HAP-1 (cell line): ENCODE results near the gene ELMO3.

Experiments used
- DNase-seq, 2 experiments: peaks; one replicate each; pipeline ENCODE4 v3.0.0-alpha.2; 2016 to 2020; ENCODE audit warnings: low spot score in 2 of 2
- H3K27me3 ChIP-seq: fragments of 250-450 bp; sonication (Bioruptor Pico); 2 replicates; pipeline ENCODE4 v1.5.1; 2020; ENCODE audit warnings: low read depth, mild to moderate bottlenecking, moderate library complexity
- H3K36me3 ChIP-seq: fragments of 250-450 bp; sonication (Bioruptor Pico); replicated peaks from 2 replicates; pipeline ENCODE4 v1.5.1; 2020; ENCODE audit warnings: mild to moderate bottlenecking
- H3K4me1 ChIP-seq: fragments of 250-450 bp; sonication (Bioruptor Pico); 2 replicates; pipeline ENCODE4 v1.5.1; 2020; ENCODE audit warnings: mild to moderate bottlenecking
- H3K4me3 ChIP-seq: fragments of 250-450 bp; sonication (Bioruptor Pico); 2 replicates; pipeline ENCODE4 v1.5.1; 2020; ENCODE audit warnings: mild to moderate bottlenecking, moderate library complexity
- H3K9me3 ChIP-seq: fragments of 250-450 bp; sonication (Bioruptor Pico); 2 replicates; pipeline ENCODE4 v1.5.1; 2020; ENCODE audit warnings: mild to moderate bottlenecking, moderate library complexity
- in situ Hi-C: fragments of 300-500 bp; cut with MboI; formaldehyde crosslinking; loops from 3 replicates; pipeline ENCODE4 v1.14.3; 2020; ENCODE audit warnings: low sequenced_read_pairs, inconsistent platforms, mixed read lengths

Gene ELMO3

GRCh38 chr16:67157892-67158635, 40.9 kb upstream of the ELMO3 start:
- Histone ChIP-seq H3K27me3 (no peaks in the 10 kb centered on the region), H3K36me3 (no peaks in the 10 kb centered on the region), H3K4me3 (no peak overlapping the region), H3K9me3 (no peaks in the 10 kb centered on the region), H3K4me1 (no peaks in the 10 kb centered on the region; the same call in 1 of the 2 replicates)
- in situ Hi-C loops, result loop anchor here (10.0 kb wide), 2 partner anchors 143 to 183 kb away; no protein-coding TSS in a partner anchor
- no peak for DNase-seq

DNA sequence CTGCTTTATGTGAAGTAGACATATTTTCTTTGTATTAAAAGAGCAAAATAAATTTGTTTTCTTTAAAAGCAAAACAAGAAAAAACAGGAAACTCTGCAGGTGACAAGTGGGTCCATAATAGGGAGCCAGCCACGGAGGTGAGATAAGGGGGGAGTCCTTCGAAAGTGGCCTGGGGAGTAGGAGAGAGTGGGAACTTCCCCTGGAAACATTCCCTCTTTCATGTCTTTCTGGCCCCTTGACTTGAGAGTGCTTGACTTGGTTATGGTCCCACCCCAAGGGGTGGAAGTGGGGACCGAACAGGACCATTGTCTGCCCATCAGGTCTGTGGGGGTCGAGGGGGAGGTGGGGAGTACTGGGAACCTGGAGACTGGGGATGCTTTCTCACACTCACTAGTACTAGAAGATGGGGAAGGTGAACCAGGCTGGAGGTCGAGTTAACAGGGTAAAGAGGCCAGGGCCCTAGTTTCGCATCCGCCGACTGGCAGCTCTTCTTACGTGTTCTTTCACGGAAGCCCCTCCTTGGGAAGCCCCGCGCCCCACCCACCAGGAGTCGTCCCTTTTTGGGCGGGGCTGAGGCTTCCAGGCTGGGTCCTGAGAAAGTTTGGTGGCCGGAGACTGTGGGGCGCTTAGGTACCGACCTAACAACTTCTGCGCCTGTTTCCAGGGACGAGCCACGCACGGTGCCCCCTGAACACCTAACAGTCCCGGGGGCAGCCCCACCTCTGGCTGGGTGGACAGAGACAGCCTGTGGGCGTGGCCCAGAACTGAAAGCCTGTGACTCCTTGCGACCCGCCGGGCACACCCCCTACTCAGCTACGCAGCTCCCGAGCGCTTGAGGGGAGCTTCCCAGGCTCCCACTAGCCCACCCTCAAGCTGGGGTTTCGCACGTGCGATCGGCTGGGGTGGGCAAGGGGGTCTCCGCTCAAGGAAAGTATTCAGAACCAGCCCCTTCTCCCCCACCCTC, 40.0 kb upstream of the ELMO3 start:
- in situ Hi-C loops, result loop anchor here (10.0 kb wide), 2 partner anchors 144 to 184 kb away; no protein-coding TSS in a partner anchor
- Histone ChIP-seq H3K27me3 (no peaks in the 10 kb centered on the region), H3K4me3 (peak overlapping the region; percentile 67), H3K9me3 (no peaks in the 10 kb centered on the region), H3K4me1 (no peaks in the 10 kb centered on the region; the same call in 1 of the 2 replicates), H3K36me3 (no peaks in the 10 kb centered on the region)
- peak; percentile 31 to 79 for DNase-seq

- DNase-seq, result no peak
- Histone ChIP-seq H3K4me1 (no peaks in the 10 kb centered on the region; the same call in 1 of the 2 replicates), H3K36me3 (no peaks in the 10 kb centered on the region), H3K4me3 (no peak overlapping the region), H3K27me3 (no peaks in the 10 kb centered on the region), H3K9me3 (no peaks in the 10 kb centered on the region)
- in situ Hi-C loops, result no loop called here
Observed at GRCh38 chr16:67161595-67162058, 37.3 kb upstream of the ELMO3 start.

DNA sequence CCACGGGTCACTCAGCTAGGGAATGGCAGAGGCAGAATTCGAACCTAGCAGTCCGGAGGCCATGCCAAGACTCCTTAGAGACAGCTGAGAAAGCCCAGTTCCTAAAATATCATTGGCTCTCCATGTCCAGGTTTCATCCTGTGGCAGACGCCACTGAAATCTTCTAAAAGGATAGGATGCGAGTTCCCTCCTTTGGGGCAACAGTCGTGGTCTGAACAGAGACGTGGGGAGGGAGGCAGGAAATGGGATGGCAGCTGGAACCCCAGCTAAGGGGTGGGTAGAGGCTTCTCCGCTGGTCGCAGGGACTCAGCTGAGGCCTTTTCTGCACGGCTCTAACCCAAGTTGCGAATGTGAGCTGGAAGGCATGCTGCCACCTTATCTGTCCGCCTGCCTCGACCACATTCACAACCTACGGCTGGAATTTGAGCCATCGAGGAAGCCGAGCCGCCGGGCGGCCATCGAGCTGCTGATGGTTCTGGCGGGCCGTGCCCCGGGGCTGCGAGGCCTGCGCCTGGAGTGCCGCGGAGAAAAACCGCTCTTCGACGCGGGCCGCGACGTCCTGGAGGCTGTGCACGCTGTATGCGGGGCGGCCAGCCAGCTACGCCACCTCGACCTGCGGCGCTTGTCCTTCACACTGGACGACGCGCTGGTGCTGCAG, 36.3 kb upstream of the ELMO3 start:
- DNase-seq, result no peak
- Histone ChIP-seq H3K36me3 (no peaks in the 10 kb centered on the region), H3K4me1 (no peaks in the 10 kb centered on the region; the same call in 1 of the 2 replicates), H3K4me3 (no peak overlapping the region), H3K9me3 (no peaks in the 10 kb centered on the region), H3K27me3 (no peaks in the 10 kb centered on the region)
- in situ Hi-C loops, result no loop called here

GRCh38 chr16:67163164-67163998, 35.5 kb upstream of the ELMO3 start:
- H3K36me3 ChIP-seq, result no peaks in the 10 kb centered on the region
- DNase-seq, result no peak
- no peaks in the 10 kb centered on the region for H3K27me3 ChIP-seq
- no peaks in the 10 kb centered on the region; the same call in 1 of the 2 replicates for H3K4me1 ChIP-seq
- no peaks in the 10 kb centered on the region for H3K9me3 ChIP-seq
- H3K4me3 ChIP-seq, result no peak overlapping the region
- in situ Hi-C loops, result no loop called here

DNA sequence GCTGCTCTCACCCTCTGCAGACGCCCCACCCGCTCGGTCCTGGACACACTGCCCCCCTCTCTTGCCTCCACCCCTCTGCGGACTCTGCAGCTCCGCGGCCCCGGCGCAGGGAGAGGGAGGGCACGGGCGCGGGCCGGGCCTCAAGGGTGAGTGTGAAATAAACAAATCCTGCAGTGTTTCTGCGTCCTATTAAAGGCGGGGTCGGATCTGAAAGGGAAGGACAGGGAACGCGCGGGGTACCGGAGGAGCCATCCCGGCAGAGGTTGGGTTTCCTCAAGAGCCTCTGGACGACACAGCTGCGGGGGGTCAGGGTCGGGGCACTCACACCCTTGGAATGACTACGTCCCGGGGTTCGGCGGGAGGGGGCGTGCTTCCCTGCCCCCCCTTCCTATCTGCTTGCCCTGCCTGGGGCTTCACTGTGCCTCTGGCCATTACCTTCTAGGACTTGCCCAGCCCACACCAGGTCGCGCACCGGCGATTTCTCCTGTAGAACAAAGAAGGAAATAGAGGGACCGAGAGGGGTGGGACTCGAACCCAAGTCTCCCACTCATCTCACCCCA, 34.9 kb upstream of the ELMO3 start:
- Histone ChIP-seq H3K36me3 (no peaks in the 10 kb centered on the region), H3K27me3 (no peaks in the 10 kb centered on the region), H3K9me3 (no peaks in the 10 kb centered on the region), H3K4me1 (no peaks in the 10 kb centered on the region; the same call in 1 of the 2 replicates), H3K4me3 (no peak overlapping the region)
- in situ Hi-C loops, result no loop called here
- no peak for DNase-seq

DNA sequence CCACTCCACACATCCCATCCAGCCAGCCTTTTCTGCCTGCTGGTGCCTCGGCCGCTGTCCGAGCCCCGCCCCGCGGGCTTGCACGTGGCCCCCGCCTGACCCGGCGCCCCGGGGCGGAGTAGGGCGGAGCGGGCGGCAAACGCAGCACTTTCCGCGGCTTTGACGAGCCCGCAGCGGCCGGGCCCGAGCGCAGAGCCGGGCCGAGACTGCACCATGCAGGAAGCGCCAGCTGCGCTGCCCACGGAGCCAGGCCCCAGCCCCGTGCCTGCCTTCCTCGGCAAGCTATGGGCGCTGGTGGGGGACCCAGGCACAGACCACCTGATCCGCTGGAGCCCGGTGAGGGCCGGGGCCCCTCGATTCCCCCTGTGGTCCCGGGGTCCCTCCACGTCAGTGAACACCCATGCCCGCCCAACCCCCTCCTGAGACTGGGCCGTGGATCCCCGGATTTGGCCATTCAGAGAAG, 34.3 kb upstream of the ELMO3 start, which contains the start of gene HSF4:
Gene HSF4, plus strand, starts transcription at position 147 of the 463 bp plus-strand sequence. Its CDS starts 67 bp downstream, at position 214.
- no peaks in the 10 kb centered on the region for H3K27me3 ChIP-seq
- H3K9me3 ChIP-seq, result no peaks in the 10 kb centered on the region
- H3K36me3 ChIP-seq, result no peaks in the 10 kb centered on the region
- in situ Hi-C loops, result no loop called here
- H3K4me1 ChIP-seq, result peaks cover 3% of the 10 kb centered on the region; the same call in 1 of the 2 replicates
- DNase-seq, result no peak
- no peak within 1 kb of the TSS for H3K4me3 ChIP-seq

- Histone ChIP-seq H3K9me3 (no peaks in the 10 kb centered on the region), H3K4me1 (peaks cover 9% of the 10 kb centered on the region), H3K27me3 (no peaks in the 10 kb centered on the region), H3K36me3 (no peaks in the 10 kb centered on the region), H3K4me3 (no peak overlapping the region)
- in situ Hi-C loops, result no loop called here
- DNase-seq, result no peak
Observed at GRCh38 chr16:67165121-67166078, 33.5 kb upstream of the ELMO3 start.

GRCh38 chr16:67166110-67166547, 32.8 kb upstream of the ELMO3 start:
- Histone ChIP-seq H3K4me3 (no peak overlapping the region), H3K4me1 (peaks cover 14% of the 10 kb centered on the region)
- in situ Hi-C loops, result no loop called here

GRCh38 chr16:67166598-67167168, 32.2 kb upstream of the ELMO3 start:
- in situ Hi-C loops, result no loop called here
- H3K4me1 ChIP-seq, result peaks cover 18% of the 10 kb centered on the region
- no peak for DNase-seq
- H3K9me3 ChIP-seq, result no peaks in the 10 kb centered on the region
- H3K4me3 ChIP-seq, result no peak overlapping the region
- no peaks in the 10 kb centered on the region for H3K36me3 ChIP-seq
- H3K27me3 ChIP-seq, result no peaks in the 10 kb centered on the region

More at GRCh38 chr16:67166110-67166547, 32.8 kb upstream of the ELMO3 start:
- no peaks in the 10 kb centered on the region for H3K27me3 ChIP-seq
- no peak for DNase-seq
- H3K9me3 ChIP-seq, result no peaks in the 10 kb centered on the region
- H3K36me3 ChIP-seq, result no peaks in the 10 kb centered on the region

DNA sequence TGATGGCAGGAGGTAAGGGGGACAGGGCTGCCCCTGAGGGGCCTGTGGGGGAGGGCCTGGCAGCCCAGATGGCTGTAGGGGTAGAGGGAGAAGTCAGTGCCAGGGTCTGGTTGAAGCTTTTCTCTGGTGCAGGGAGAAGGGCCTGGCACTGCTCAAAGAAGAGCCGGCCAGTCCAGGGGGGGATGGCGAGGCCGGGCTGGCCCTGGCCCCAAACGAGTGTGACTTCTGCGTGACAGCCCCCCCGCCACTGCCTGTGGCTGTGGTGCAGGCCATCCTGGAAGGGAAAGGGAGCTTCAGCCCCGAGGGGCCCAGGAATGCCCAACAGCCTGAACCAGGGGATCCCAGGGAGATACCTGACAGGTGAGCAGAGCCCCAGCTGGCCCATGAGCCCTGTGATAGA, 31.3 kb upstream of the ELMO3 start:
- Histone ChIP-seq H3K9me3 (no peaks in the 10 kb centered on the region), H3K27me3 (no peaks in the 10 kb centered on the region), H3K4me1 (peaks cover 18% of the 10 kb centered on the region), H3K4me3 (no peak overlapping the region), H3K36me3 (no peaks in the 10 kb centered on the region)
- in situ Hi-C loops, result no loop called here
- DNase-seq, result no peak
